HAP-1 (cell line): Measurements from ENCODE around the gene EIF4G2.

Source experiments
- DNase-seq, 2 experiments: peaks; one replicate each; pipeline ENCODE4 v3.0.0-alpha.2; 2016 to 2020; ENCODE audit warnings: low spot score in 2 of 2
- H3K27me3 ChIP-seq: fragments of 250-450 bp; sonication (Bioruptor Pico); 2 replicates; pipeline ENCODE4 v1.5.1; 2020; ENCODE audit warnings: low read depth, mild to moderate bottlenecking, moderate library complexity
- H3K36me3 ChIP-seq: fragments of 250-450 bp; sonication (Bioruptor Pico); replicated peaks from 2 replicates; pipeline ENCODE4 v1.5.1; 2020; ENCODE audit warnings: mild to moderate bottlenecking
- H3K4me1 ChIP-seq: fragments of 250-450 bp; sonication (Bioruptor Pico); 2 replicates; pipeline ENCODE4 v1.5.1; 2020; ENCODE audit warnings: mild to moderate bottlenecking
- H3K4me3 ChIP-seq: fragments of 250-450 bp; sonication (Bioruptor Pico); 2 replicates; pipeline ENCODE4 v1.5.1; 2020; ENCODE audit warnings: mild to moderate bottlenecking, moderate library complexity
- H3K9me3 ChIP-seq: fragments of 250-450 bp; sonication (Bioruptor Pico); 2 replicates; pipeline ENCODE4 v1.5.1; 2020; ENCODE audit warnings: mild to moderate bottlenecking, moderate library complexity
- in situ Hi-C: fragments of 300-500 bp; cut with MboI; formaldehyde crosslinking; loops from 3 replicates; pipeline ENCODE4 v1.14.3; 2020; ENCODE audit warnings: low sequenced_read_pairs, inconsistent platforms, mixed read lengths

The EIF4G2 gene

GRCh38 chr11:10750838-10751580 lies 57.7 kb downstream of the EIF4G2 start, which contains the start of gene CTR9:
Gene CTR9 (plus strand): TSS chr11:10751246. CDS start chr11:10751413, 167 bp downstream.
- in situ Hi-C loops, result no loop called here
- no peaks in the 10 kb centered on the region for H3K27me3 ChIP-seq
- 0 out of 2 replicates have a peak, but pooled peaks cover 2% of the 10 kb centered on the region for H3K4me1 ChIP-seq
- peak; percentile 90 to 96 for DNase-seq
- H3K9me3 ChIP-seq, result no peaks in the 10 kb centered on the region
- H3K4me3 ChIP-seq, result peak within 1 kb of the TSS; percentile 90
- H3K36me3 ChIP-seq, result peaks cover 18% of the 10 kb centered on the region

DNA sequence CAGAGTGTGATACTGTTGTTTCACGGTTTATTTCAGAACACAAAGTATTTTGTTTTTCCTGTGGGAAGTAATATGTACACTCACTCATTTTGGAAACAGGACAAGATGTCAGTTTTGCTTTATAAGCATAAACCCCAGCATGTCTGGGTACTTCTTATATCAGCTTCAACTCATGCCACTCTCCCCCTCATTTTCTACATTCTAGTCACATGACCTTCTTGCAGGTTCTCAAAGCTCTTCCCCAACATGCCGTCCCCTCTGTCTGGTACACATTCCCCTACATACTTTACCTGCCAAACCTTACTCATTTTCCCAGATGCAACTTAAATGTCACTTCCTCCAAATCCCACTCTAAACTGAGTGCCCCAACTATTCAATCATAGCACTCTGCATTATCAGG lies 59.2 kb downstream of the EIF4G2 start:
- no peaks in the 10 kb centered on the region for H3K27me3 ChIP-seq
- no peak overlapping the region for H3K4me3 ChIP-seq
- in situ Hi-C loops, result loop anchor here (25.0 kb wide), 2 partner anchors 212 to 887 kb away; partner anchors contain the start of gene RNF141
- DNase-seq, result no peak
- peaks cover 6% of the 10 kb centered on the region for H3K36me3 ChIP-seq
- no peaks in the 10 kb centered on the region for H3K9me3 ChIP-seq
- H3K4me1 ChIP-seq, result 0 out of 2 replicates have a peak, but pooled peaks cover 2% of the 10 kb centered on the region

DNA sequence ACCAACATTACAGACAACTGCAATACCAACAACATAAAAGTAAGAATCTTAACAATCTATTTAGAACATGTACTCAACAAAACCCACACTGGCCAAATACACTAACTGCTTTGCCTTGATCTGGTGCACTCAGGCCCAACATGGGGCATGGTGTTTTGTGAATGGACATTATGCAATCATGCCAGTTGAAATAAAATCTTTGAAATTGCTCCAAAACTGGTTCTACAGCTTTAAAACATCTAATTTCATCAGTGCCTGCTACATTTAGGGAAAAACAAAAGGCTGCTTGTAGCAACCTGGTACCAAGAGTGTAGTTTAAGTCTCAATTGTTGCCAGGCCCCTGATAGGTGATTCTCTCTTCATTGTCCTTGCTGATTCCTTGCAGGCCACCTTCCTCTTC lies 61.0 kb downstream of the EIF4G2 start:
- no peaks in the 10 kb centered on the region for H3K36me3 ChIP-seq
- DNase-seq, result no peak
- H3K4me1 ChIP-seq, result 0 out of 2 replicates have a peak, but pooled peaks cover 2% of the 10 kb centered on the region
- in situ Hi-C loops, result loop anchor here (25.0 kb wide), 2 partner anchors 210 to 885 kb away; partner anchors contain the start of gene RNF141
- no peaks in the 10 kb centered on the region for H3K27me3 ChIP-seq
- H3K9me3 ChIP-seq, result no peaks in the 10 kb centered on the region
- no peak overlapping the region for H3K4me3 ChIP-seq
